IMR-90 (cell line): ENCODE data around the gene C18orf32. TPM values are rescaled to one million over a fixed set of nuclear protein-coding genes. Genes with fewer than 3 reads are reported as not detected.

Source experiments
- ATAC-seq: fragments of 200-7000 bp; cut with Tn5 transposase; 2 replicates; pipeline ENCODE4 v1.9.1; 2020; ENCODE audit warnings: low read depth, mild to moderate bottlenecking, moderate library complexity
- BruUV-seq: library from RNA; stranded (reverse); fragments of 400-500 nt; replicated peaks from 2 replicates; lab custom pipeline; 2021; lab: Mats Ljungman, UMichigan
- CTCF ChIA-PET: fragments of 300-600 bp; formaldehyde crosslinking; extraction: SDS; loops from one replicate; lab custom pipeline; 2021; ENCODE audit warnings: antibody characterized with exemption; lab: Yijun Ruan, JAX
- POLR2A ChIA-PET: fragments of 300-600 bp; sonication (Branson Sonifier 250); formaldehyde crosslinking; loops from one replicate; lab custom pipeline; 2022; ENCODE audit warnings: antibody characterized with exemption; ENCODE audit not compliant: unreplicated experiment; lab: Charles Lee
- DNase-seq: peaks from one replicate; pipeline ENCODE4 v3.0.0; 2013
- H2AFZ ChIP-seq: replicated peaks from 2 replicates; pipeline ENCODE3; 2013; ENCODE audit warnings: low read length, mild to moderate bottlenecking; ENCODE audit not compliant: poor library complexity
- H2AK5ac ChIP-seq: 2 replicates; pipeline ENCODE4 v1.6.1; 2013; ENCODE audit warnings: low read depth, low read length, inconsistent platforms
- H2AK9ac ChIP-seq: replicated peaks from 2 replicates; pipeline ENCODE3; 2013; ENCODE audit warnings: mild to moderate bottlenecking, low read depth, low read length, moderate library complexity; ENCODE audit not compliant: poor library complexity
- H2BK120ac ChIP-seq: 2 replicates; pipeline ENCODE4 v1.6.1; 2013; ENCODE audit warnings: low read depth, low read length, inconsistent platforms
- H2BK15ac ChIP-seq: 3 replicates; pipeline ENCODE4 v1.6.1; 2013; ENCODE audit warnings: low read depth, low read length, inconsistent platforms
- H2BK20ac ChIP-seq: 2 replicates; pipeline ENCODE4 v1.6.1; 2013; ENCODE audit warnings: low read depth, mild to moderate bottlenecking, inconsistent platforms, low read length, moderate library complexity
- H2BK5ac ChIP-seq: 2 replicates; pipeline ENCODE4 v1.6.1; 2013; ENCODE audit warnings: mild to moderate bottlenecking, low read depth, low read length, inconsistent platforms; ENCODE audit not compliant: poor library complexity, severe bottlenecking
- H3K14ac ChIP-seq: replicated peaks from 2 replicates; pipeline ENCODE4 v1.6.1; 2013; ENCODE audit warnings: low read depth, low read length, inconsistent platforms
- H3K18ac ChIP-seq: 2 replicates; pipeline ENCODE4 v1.6.1; 2013; ENCODE audit warnings: low read depth, low read length, control low read depth
- H3K23ac ChIP-seq: 2 replicates; pipeline ENCODE4 v1.6.1; 2013; ENCODE audit warnings: low read depth, low read length, inconsistent platforms
- H3K27ac ChIP-seq: 2 replicates; pipeline ENCODE4 v1.5.1; 2013; ENCODE audit warnings: mild to moderate bottlenecking, control low read depth, low read length; ENCODE audit not compliant: insufficient read depth
- H3K27me3 ChIP-seq: 2 replicates; pipeline ENCODE4 v1.6.1; 2013; ENCODE audit warnings: low read length; ENCODE audit not compliant: control insufficient read depth, insufficient read depth
- H3K36me3 ChIP-seq: 2 replicates; pipeline ENCODE4 v1.6.1; 2013; ENCODE audit warnings: low read length, mixed read lengths; ENCODE audit not compliant: control insufficient read depth, insufficient read depth
- H3K4ac ChIP-seq: 2 replicates; pipeline ENCODE4 v1.6.1; 2013; ENCODE audit warnings: low read depth, low read length, inconsistent platforms
- H3K4me1 ChIP-seq: 2 replicates; pipeline ENCODE4 v1.6.1; 2013; ENCODE audit warnings: low read length, mixed read lengths; ENCODE audit not compliant: control insufficient read depth, insufficient read depth
- H3K4me2 ChIP-seq: 2 replicates; pipeline ENCODE4 v1.6.1; 2013; ENCODE audit warnings: low read depth, mild to moderate bottlenecking, control low read depth, low read length, moderate library complexity
- H3K4me3 ChIP-seq: 2 replicates; pipeline ENCODE4 v1.5.1; 2013; ENCODE audit warnings: low read depth, mild to moderate bottlenecking, control low read depth, low read length, moderate library complexity; ENCODE audit not compliant: insufficient read depth
- H3K56ac ChIP-seq: 2 replicates; pipeline ENCODE4 v1.6.1; 2013; ENCODE audit warnings: low read length, inconsistent platforms; ENCODE audit not compliant: insufficient read depth; ENCODE audit errors: extremely low read depth
- H3K79me1 ChIP-seq, 2 experiments: 2 replicates each; pipeline ENCODE4 v1.6.1; 2013; ENCODE audit warnings: low read length in 2 of 2, inconsistent platforms in 1 of 2, low read depth in 1 of 2
- H3K9ac ChIP-seq: 2 replicates; pipeline ENCODE4 v1.6.1; 2013; ENCODE audit warnings: low read depth, low read length, control low read depth
- H3K9me1 ChIP-seq: 2 replicates; pipeline ENCODE4 v1.6.1; 2013; ENCODE audit warnings: low read length, inconsistent platforms; ENCODE audit not compliant: insufficient read depth
- H3K9me3 ChIP-seq: 2 replicates; pipeline ENCODE4 v1.6.1; 2013; ENCODE audit warnings: low read length; ENCODE audit not compliant: control insufficient read depth, insufficient read depth
- H4K20me1 ChIP-seq: 2 replicates; pipeline ENCODE4 v1.6.1; 2013; ENCODE audit warnings: low read length, inconsistent platforms; ENCODE audit not compliant: insufficient read depth
- H4K5ac ChIP-seq: 2 replicates; pipeline ENCODE4 v1.6.1; 2013; ENCODE audit warnings: mild to moderate bottlenecking, low read depth, low read length, control low read depth
- H4K8ac ChIP-seq, 2 experiments: 2 replicates each; pipeline ENCODE4 v1.6.1; 2013; ENCODE audit warnings: low read depth in 2 of 2, low read length in 2 of 2, control low read depth in 1 of 2, inconsistent platforms in 1 of 2
- H4K91ac ChIP-seq: 2 replicates; pipeline ENCODE4 v1.6.1; 2013; ENCODE audit warnings: low read depth, low read length, inconsistent platforms; ENCODE audit not compliant: insufficient read depth
- BHLHE40 ChIP-seq: fragments of 150-350 bp; IDR thresholded peaks from 2 replicates; pipeline ENCODE4 v1.6.1; 2016; ENCODE audit warnings: mild to moderate bottlenecking, low read depth, low read length
- FOS ChIP-seq: fragments of 150-350 bp; IDR thresholded peaks from 2 replicates; pipeline ENCODE4 v1.6.1; 2016; ENCODE audit warnings: low read depth, low read length
- MXI1 ChIP-seq: IDR thresholded peaks from 2 replicates; pipeline ENCODE4 v1.6.1; 2012; ENCODE audit warnings: low read depth, mild to moderate bottlenecking, low read length, moderate library complexity, borderline replicate concordance
- SMC3 ChIP-seq: fragments of 150-350 bp; IDR thresholded peaks from 2 replicates; pipeline ENCODE4 v1.6.1; 2016; ENCODE audit warnings: low read depth, mild to moderate bottlenecking, antibody characterized with exemption, low read length, moderate library complexity
- USF2 ChIP-seq: fragments of 150-350 bp; IDR thresholded peaks from 2 replicates; pipeline ENCODE4 v1.6.1; 2017; ENCODE audit warnings: mild to moderate bottlenecking, antibody characterized with exemption, low read length, low read depth
- WGBS, 2 experiments: methylation state at CpG; one replicate each; pipeline versions ENCODE4 v1.1.5 to v1.1.7; 2013; ENCODE audit warnings: missing lambda C conversion rate in 2 of 2; ENCODE audit not compliant: insufficient read length in 1 of 2; ENCODE audit errors: extremely low coverage in 2 of 2; 5-methylcytosine and 5-hydroxymethylcytosine counted together
- dilution Hi-C: fragments of 300-500 bp; cut with HindIII; formaldehyde crosslinking; loops from one replicate; pipeline ENCODE4 v1.14.3; 2018; ENCODE audit warnings: low sequenced_read_pairs; ENCODE audit not compliant: unreplicated experiment
- in situ Hi-C: fragments of 300-500 bp; cut with MboI; formaldehyde crosslinking; loops from 3 replicates; pipeline ENCODE4 v1.14.3; 2019; ENCODE audit warnings: low sequenced_read_pairs, inconsistent platforms, mixed read lengths
- intact Hi-C: fragments of 100-400 bp; cut with micrococcal nuclease; formaldehyde crosslinking; loops from 2 replicates; pipeline ENCODE4 v1.10.0; 2022
- polyA plus RNA-seq, 3 experiments: library from polyadenylated mRNA; depleted of rRNA; stranded (reverse); fragments of >200 nt; gene quantifications; 2 replicates each; pipeline ENCODE4 v1.2.3, GENCODE V29; 2012; ENCODE audit warnings: low replicate concordance in 1 of 3
- total RNA-seq: library from RNA; depleted of rRNA; stranded (reverse); fragments of >200 nt; gene quantifications from 2 replicates; pipeline ENCODE4 v1.2.3, GENCODE V29; 2012

Gene C18orf32
- total and polyA plus RNA-seq, 2 of the 4 experiments (the other 2 are of a cell fraction) = 3.6 to 21.4 TPM

- in situ Hi-C loops = no loop called here
- Histone ChIP-seq H3K4ac (no peak overlapping the region), H3K36me3 (no peaks in the 10 kb centered on the region), H3K9me3 (no peaks in the 10 kb centered on the region), H2AFZ (no peak overlapping the region), H4K91ac (no peak overlapping the region), H3K4me2 (no peak overlapping the region), H3K4me3 (no peak overlapping the region), H2BK5ac (no peak overlapping the region), H3K79me1 (peaks cover 20 to 21% of the 10 kb centered on the region in 2 experiments), H2BK120ac (no peak overlapping the region), H2BK15ac (no peak overlapping the region), H2AK9ac (no peak overlapping the region), H2AK5ac (no peak overlapping the region), H3K18ac (no peak overlapping the region), H3K9me1 (peaks cover 3% of the 10 kb centered on the region), H3K56ac (no peak overlapping the region), H3K27ac (no peak overlapping the region), H3K23ac (no peak overlapping the region), H4K5ac (no peak overlapping the region), H3K14ac (no peak overlapping the region), H4K20me1 (peaks cover 7% of the 10 kb centered on the region; the same call in 1 of the 2 replicates), H3K4me1 (no peaks in the 10 kb centered on the region), H2BK20ac (no peak overlapping the region), H3K27me3 (no peaks in the 10 kb centered on the region), H4K8ac (no peak overlapping the region), H3K9ac (no peak overlapping the region)
- BruUV-seq = no TSS peak
- DNase-seq = no peak
- ATAC-seq = no peak
- ChIA-PET POLR2A (no interaction called here), CTCF (interaction anchor here (0.6 kb wide), 1 partner anchor 1514 kb away, joined by 4 read pairs; no protein-coding TSS in a partner anchor)
- intact Hi-C loops = no loop called here
- no CpG with 5 or more reads among the region's 1 CpG for WGBS, 2 experiments
- dilution Hi-C loops = no loop called here
- TF ChIP-seq MXI1 (no peak), FOS (no peak), SMC3 (no peak), BHLHE40 (no peak), USF2 (no peak)
These were observed 51.9 kb downstream of the C18orf32 start for GRCh38 chr18:49435170-49435569.
